Myocyte (in vitro differentiated cells): ENCODE data around the gene CNTNAP2. TPM values are rescaled to one million over a fixed set of nuclear protein-coding genes. Genes with fewer than 3 reads are reported as not detected.

Experiments used
- DNase-seq: peaks from one replicate; pipeline ENCODE4 v3.0.0-alpha.2; 2012; ENCODE audit warnings: low read depth
- total RNA-seq: library from RNA; depleted of rRNA; stranded (reverse); fragments of >200 nt; gene quantifications from 2 replicates; pipeline ENCODE4 v1.2.3, GENCODE V29; 2014

Gene CNTNAP2
- total RNA-seq, 1 donor from 2014 or later: not detected

DNA sequence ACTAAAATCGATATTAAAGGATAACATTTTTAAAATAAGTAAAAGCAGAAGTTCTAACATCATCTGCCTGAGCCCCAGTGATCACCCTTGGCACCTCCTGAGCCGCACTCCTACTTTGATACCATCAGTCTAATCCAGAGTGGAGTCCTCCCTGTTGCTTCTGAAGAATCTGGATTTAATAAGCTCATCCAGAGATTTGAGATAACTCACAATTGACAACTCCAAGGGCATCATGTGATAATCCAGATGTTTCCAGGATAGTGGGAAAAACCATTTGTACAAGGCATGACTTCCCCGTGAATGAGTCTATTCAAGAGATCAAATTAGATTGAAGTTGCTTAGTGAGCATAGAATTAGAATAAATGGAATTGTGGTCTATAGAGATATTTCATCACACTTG is 1998.2 kb downstream of the CNTNAP2 start:
- DNase-seq: no peak

DNA sequence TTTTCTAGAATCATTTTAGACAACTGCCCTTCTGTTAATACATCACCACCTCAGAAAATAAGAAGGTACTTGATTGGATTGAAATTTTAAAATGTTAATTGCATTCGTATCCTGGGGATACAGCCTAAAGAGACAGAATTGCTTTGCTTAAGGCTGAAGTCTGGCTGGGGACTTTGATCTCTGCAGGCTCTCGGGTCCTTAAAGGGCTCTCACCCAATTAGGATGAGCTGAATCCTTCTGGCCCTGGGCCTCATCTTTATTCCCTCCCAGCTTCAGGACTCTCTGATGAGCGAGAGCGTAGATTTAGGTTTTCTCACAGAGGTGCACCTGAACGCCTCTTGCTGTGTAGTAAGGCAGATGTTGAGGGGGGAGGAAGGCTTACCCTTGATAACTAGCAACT is 1998.7 kb downstream of the CNTNAP2 start:
- no peak for DNase-seq

DNA sequence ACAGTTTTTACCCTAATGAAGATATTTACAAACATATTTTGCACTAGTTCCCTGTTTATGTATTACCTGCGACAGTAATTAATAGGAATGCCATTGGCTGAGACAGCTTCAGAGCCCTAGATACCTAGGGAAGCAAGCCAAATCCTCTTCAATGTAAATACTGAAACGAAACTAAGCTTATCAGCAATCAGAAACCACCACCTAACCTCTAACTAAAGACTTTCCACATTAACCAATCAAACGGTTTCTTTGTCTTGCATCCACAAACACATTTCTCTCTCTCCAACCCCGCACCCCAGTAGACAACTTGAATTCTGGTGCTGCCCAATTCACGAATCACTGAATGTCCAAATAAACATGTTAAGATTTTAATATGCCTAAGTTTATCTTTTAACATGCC is 1999.6 kb downstream of the CNTNAP2 start:
- DNase-seq: no peak

DNA sequence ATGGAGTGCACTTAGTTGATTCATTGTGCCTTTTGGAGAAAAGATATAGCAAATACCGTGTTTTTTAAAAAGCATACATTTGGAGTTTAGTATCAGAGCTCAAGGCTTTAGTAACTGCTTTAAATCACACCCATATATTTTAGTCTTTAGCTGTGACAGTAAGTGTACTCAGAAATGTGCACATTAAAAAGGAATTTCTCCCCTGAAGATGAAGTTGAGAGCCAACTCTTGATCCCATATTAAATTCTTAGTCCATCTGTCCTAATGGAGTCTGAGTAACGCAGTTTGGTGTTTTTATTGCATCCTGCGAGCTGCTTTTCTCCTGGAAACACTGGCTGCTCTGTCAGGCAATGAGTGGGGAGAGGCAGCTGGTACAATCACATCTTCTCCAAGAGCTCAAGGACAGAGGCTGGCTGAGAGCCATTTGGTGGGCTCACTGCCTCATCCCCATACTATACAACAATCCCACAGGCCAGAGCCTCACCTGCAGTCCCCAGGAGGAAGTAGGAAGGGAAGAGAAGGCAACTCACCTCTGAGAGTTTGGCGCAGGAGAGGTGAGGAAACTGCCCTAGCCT is 2000.3 kb downstream of the CNTNAP2 start:
- DNase-seq: no peak

DNA sequence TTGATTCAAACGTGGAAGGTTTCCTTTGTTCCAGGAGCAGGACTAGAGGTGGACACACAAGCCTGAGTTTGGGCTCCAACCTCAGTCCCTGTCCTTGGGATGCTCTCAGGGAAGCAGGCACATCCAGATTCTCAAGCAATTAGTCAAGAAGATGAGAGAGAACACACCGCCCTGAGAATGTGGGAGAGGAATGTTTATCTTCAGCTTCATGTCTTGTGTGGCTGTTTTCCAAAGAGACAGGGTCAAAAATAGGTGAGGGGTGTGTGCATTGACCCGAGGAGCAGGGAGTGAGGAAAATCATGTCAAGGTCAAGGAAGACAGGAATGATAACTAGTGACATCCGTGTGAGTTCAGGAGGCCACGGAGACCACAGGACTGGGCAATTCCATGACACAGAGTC is 2001.8 kb downstream of the CNTNAP2 start:
- no peak for DNase-seq

DNA sequence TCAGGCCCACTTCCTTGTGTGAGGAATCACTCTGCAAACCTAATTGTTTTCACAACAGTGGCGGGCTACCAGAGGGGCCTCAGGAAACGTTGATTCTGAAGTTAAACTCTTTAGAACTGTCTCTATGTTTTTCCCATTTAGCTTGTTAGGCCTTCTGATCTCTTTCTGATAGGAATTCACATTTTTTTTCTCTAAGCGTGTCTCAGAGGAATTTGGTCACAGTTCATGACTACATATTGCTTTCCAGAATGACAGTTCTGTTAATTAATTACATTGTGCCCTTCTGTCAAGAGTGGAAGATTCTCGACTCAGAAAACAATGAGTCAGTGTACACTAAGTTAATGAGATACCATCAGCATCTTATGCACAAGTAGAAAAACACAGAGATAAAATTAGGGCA is 2004.8 kb downstream of the CNTNAP2 start:
- no peak for DNase-seq

DNA sequence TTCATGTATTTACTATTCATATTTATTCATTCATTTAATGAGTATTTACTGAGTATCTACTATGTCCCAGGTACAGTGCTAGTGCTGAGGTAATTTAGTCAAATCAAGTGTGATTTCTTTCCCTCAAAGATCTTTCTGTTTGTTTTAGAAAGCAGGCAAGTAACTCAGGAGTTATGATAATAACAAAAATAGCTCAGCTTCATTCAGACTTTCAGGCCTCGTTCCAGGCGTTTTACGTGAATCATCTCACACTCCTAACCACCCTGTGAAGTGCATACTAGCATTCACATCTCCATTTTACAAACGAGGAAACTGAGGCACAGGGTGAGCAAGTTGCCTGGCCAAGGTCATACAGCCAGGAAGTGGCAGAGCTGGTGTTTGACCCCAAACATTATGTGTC is 2005.2 kb downstream of the CNTNAP2 start:
- no peak for DNase-seq

DNA sequence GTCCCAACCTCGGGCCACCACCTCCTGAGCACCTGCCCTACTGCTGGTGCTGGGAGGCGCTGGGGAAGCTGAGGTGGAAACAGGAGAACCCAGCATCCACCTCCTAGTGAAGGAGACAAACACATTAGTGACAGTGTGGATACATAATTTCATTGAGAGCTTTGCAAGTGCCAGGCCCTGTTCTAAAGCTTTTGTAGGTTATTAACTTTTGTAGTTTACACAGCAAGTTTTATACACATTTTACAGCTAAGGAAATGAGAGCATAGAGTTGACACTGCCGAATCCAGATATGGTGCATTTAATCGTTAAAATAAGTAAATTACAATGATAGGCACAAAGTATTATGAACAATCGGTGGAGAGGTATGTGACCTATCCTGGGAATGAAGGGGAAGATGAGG is 2007.9 kb downstream of the CNTNAP2 start:
- no peak for DNase-seq

DNA sequence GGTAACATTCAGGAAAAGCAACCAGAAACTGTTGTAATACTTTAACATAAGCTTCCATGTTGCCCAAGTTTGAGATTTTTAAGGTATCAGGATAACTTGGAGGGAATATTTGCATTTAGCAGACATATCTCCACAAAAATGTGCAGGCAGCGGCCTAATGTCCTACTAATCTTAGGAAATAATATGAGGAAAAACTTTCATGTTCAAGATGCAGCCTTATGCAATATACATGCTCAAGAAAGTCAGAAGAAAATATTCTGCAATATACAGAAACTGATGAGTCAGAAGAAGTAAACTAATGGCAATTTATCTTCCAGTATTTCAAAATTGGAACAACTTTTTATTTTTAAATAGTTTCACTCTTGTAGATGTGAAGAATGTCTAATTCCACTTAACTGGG is 2010.8 kb downstream of the CNTNAP2 start:
- no peak for DNase-seq

DNA sequence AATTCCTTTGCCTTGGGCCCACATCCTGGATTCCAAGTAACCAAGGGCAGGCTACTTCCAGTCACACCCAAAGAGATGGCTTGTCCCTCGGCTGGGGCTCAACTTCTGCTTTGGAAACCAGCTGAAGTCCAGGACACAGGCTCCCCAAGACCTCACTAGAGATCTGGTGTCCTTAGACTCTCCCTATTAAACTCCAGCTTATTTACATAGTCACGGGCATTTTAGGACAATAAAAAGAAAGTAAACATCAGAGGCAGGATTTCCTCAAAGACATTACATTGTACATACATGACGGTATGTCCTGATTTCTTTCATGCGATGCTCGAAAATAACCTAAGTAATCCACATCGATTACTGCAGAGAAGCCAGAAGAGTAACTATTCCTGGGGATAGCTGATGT is 2012.4 kb downstream of the CNTNAP2 start:
- DNase-seq: no peak

DNA sequence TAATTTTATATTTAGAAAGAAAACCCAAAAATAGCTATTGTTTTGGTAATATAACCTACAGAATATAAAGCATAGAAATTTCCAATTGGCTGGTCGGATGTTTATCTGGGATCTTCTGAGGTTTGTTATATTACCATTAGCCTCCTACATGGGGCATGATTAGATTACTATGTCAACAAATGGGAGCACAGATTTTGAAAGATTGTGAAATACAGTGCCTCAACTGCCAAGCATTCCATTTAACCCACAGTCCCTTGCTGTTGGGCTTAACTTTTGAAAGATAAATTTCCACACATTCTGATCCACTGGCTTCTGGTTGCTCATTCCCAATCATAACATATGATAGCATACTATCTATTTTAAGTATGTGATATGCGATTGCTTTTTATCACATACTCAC is 2018.5 kb downstream of the CNTNAP2 start:
- DNase-seq: no peak

DNA sequence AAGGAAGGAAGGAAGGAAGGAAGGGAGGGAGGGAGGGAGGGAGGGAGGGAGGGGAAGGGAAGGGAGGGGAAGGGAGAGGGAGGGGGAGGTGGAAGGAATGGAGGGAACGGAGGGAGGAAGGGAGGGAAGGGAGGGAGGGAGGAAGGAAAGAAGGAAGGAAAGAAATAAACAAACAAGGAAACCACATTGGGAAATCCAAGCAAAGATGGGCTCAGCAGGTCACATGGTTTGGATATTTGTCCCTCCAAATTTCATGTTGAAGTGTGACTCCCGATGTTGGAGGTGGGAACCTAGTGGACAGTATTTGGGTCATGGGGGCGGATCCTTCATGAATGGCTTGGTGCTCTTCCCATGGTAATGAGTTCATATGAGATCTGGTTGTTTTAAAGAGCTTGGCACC is 2019.4 kb downstream of the CNTNAP2 start:
- DNase-seq: no peak

DNA sequence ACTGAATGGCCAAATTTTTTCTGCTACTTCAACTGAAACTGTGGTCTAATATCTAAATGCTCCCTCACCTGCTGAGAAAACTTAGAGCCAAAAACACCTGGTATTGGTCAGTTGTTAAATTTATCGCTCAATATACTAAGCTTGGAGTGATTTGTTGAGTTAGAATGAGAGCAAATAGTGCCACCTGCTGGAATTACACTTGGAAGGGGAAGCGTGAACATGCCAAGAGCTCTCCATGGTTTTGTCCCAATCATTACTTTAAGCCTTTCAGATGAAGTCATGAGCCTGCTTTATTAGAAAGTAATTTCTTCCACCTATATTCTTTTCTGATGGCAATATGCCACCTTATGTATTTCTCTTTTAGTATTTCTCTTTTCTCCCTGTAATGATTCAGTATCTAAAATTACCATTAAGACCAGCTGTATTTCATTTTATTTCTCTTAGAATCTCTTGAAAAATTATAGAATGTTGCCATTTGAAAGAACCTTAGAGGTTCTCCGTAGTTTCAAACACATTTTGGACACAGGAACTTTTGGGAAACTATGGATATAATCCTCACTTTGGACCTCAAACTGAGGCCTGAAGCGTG is 2026.2 kb downstream of the CNTNAP2 start:
- DNase-seq: peak; percentile 45

DNA sequence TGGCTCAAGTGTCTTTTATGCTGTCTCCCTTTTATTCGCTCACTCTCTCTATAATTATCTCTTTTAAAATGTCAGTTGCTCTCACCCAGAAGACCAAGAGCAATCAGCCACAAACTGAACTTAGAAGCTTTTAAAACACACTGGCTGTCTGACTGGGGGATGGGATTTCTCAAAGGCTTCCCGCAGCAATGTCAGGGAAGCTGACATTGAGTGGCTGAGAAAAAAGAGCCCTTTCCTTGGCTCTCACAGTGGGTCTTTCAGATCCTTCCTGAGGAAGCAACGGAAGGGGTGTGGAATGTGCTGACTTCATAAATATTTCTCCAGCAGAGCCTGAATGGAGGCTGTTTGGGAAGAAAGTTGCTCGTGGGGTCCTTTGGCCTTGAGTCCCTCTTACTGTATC is 2028.2 kb downstream of the CNTNAP2 start:
- DNase-seq: no peak

DNA sequence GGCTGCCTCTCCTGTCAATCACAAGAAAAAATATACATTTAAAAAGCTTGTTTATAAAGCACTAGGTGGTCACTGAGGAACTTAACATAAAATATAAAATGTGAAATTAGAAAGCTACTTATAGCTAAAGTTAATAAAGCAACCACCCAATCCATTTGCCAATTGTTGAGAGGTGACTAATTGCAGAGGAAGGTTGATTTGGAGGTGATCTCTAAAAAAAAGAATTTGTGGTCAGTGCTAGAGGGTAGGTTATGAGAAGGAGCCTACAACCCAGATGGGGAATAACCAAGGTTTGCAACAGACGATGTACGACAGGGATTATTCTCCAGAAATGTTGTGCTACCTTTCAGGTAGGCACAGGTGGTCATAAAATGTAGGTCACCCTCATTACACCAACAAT is 2029.7 kb downstream of the CNTNAP2 start:
- DNase-seq: no peak

DNA sequence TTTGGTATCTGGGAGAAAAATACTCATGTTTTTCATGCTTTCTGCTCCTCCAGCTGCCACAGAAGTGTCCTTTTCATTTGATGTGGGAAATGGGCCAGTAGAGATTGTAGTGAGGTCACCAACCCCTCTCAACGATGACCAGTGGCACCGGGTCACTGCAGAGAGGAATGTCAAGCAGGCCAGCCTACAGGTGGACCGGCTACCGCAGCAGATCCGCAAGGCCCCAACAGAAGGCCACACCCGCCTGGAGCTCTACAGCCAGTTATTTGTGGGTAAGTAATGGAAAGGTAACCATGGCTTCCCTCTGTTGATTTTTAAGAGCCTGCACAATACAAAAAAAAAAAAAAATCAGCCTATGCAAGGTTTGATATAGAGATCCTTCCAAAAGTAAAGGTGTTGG is 2030.8 kb downstream of the CNTNAP2 start:
- DNase-seq: no peak

DNA sequence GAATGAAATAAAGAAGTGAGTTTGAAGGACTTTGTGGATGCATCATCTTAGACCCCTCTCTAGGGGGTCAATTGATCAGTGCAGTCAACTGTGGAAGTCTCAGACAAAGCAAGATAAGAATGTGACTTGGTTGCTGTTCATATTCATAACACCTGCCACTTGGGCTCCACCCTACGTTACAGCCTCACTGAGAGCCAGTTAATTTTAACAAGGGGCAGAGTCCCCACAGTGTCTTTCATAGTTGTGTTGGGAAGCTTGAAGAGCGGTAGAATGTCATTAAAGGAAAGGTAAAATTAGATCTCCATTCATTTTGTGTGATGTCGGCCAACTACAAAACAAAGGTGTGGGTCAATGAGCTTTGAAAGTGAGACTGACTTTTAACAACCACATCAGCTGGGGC is 2031.9 kb downstream of the CNTNAP2 start:
- DNase-seq: no peak

DNA sequence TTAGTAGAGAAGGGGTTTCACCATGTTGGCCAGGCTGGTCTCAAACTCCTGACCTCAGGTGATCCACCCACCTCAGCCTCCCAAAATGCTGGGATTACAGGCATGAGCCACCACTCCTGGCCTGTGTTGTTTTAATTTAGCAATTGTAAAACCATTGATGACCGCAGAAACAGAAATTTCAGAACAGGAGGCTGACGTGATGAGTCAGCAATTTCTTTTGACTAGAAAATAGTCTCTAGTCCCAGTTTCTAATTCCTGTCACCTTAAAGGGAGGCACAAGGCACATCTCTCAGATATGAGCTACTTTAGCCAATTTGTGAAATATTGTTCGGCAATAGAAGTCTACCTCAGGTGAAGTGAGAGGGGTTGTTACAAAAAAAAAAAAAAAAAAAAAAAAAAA is 2033.1 kb downstream of the CNTNAP2 start:
- DNase-seq: no peak

DNA sequence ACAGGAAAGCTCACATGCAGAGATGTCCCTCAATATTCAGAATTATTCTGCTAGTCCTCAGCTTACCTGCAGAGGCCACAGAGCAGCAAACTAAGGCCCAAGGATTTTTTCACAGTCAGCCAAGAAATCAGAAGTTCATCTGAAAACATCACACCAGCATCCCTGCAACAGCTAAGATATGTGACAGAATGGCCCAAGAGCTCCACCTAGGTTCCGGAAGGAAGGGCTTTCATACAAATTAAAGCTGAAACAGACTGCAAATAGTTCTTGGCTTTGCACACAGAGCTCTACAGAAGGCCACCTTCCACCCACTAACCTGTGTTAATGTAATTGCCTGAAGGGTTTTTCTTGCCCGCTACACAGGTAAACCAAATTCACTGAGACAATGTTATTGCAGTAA is 2035.2 kb downstream of the CNTNAP2 start:
- no peak for DNase-seq

DNA sequence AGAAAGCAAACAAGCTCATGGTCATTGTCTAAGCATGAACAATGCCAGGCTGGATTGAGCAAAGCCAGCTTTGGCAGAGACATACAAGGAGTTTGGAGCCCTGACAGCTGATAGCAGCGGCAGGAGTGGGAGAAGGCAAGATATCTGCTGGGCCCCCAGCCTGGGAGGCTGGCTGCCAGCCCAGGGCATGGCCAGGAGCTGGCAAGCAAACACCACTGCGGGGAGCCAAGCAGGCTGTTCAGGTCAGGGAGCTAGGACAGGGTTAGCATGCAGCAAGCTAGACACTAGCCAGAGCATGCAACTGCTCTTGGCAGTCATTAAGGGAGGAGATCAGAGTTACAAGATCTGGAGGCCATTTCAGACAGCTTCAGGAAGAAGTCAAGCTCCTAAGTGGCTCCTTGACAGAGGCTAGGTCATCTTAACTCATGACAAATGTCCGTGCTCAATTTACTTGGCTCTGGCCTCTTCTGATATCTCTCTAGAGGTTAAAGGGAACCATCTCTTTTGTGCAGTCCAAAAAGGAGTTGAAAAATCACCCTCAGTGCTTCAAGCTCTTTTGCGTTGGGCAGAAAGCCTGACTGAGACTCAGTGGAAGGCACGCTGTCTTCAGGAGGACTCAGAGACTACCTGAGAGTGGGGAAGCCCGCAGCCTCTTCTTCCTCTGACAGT is 2037.1 kb downstream of the CNTNAP2 start:
- no peak for DNase-seq

DNA sequence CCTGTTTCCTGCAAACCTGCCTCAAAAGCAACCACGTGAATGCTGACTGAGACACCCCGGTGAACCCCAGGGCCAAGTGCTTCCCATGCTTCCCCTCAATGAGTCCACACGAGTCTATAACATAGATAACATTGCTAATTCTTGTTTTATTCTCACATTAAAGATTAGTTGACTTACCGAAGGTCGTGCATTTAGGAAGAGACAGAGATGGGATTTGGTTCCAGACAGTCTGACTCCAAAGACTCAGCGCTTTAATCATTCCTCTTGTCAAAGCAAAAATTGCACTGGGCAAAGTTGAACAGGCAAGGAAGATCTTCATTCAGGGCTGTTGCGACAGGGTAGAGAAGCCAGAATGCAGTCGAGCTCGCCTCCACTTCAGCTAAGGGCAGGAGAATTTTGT is 2038.4 kb downstream of the CNTNAP2 start:
- DNase-seq: no peak

DNA sequence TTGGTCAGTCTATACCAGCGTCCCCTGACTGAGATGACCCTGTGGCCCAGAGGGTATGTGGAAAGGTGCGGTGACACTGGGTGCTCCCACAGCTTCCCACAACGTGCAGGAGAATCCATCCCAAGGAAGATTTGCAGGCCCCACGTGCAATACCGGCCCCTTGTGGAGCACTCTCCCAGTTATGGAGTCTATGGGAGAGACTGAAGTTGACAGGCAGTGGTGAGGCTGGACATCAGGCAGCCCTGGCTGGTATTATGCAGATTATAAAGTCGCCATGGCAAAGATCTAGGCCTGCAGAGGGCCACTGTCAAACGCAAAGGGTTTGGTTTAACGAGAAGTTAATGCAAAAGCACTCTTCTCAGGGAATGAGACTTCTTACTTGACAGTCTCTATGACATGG is 2039.2 kb downstream of the CNTNAP2 start:
- DNase-seq: no peak

DNA sequence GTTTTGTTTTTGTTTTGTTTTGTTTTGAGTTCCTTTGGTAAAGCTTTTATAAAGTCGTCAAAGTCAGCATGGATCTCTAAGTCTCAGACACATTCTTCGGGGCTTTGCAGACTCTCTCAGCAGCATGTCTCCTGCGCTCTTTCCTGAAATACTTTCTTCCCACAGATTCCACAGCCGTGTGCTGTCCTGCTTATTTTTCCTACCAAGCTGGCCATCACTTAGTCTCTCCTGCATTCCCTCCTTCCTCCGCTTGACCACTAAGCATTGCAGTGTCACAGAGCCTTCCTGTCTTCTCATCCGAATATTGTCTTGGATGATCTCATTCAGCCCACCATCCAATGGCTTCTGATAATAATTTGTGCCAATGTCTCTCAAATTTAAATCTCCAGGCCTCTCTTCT is 2039.6 kb downstream of the CNTNAP2 start:
- no peak for DNase-seq
